Stimulated activated CD8-positive, alpha-beta memory T cell treated with anti-CD3 and anti-CD28 coated beads, Interleukin-4, amount 100 ng/mL, for 1 hour (primary cell): ENCODE results near the gene CACUL1.

ENCODE experiments used
- DNase-seq, 2 donors: peaks; one replicate each; pipeline ENCODE4 v3.0.0-alpha.2; 2020; ENCODE audit warnings: low read depth in 2 of 2, low spot score in 1 of 2

CACUL1 gene

GRCh38 chr10:118642228-118642627, 112.5 kb downstream of the CACUL1 start:
- DNase-seq = no peak

GRCh38 chr10:118638680-118639079, 116.1 kb downstream of the CACUL1 start:
- DNase-seq = no peak

DNA sequence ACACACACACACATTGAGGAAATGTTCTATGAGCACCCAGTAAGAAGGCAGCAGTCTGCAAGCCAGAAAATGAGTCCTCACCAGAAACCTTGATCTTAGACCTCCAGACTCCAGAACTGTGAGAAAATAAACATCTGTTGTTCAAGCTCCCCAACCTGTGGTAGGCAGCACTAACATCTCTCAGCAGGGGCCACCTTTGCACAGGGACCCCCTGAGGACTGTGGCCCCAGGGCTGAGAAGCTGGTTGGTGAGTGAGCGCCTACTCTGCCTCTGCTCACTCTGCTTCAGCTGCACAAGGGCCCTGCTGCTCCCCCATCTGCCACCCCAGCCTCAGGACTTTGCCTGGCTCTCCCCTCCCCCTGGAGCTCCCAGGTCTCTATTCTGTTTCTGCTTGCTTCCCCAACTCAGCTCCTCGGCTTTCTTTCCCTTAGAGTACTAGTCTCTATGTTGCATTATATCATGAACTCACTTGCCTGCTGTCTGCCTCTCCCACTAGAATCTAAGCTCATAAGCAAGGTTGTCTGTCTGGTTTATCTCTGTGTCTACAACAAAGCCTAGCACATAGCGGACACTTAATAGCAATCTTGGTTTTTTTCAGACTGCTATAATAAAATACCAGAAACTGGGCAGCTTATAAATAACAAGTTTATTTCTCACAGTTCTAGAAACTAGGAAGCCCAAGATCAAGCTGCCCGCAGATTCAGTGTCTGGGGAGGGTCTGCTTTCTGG, 118.9 kb downstream of the CACUL1 start:
- no peak for DNase-seq

- DNase-seq = no peak
These were observed 121.0 kb downstream of the CACUL1 start for GRCh38 chr10:118633786-118634185.

GRCh38 chr10:118629211-118629610, 125.6 kb downstream of the CACUL1 start:
- DNase-seq = no peak

GRCh38 chr10:118628397-118628796, 126.4 kb downstream of the CACUL1 start:
- DNase-seq = no peak

DNA sequence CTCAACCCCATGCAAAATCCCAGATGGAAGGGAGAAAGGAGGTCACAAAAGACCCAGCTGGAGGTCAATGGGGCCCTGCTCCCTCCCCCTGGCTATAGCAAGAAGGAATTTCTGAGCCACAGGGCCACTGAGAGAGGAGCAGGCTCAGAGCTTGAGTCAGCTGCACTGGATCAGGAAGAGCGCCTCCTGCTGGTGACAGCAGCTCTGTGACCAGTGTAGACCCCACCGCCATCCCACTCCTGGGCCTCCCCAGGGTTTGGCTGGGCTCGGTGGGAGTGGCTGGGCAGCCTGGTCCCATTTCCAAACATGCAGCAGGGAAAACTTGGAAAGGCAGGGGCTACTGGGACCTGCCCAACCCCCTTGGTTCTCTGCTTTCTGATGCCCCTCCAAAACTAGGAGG, 127.8 kb downstream of the CACUL1 start:
- DNase-seq = no peak
